GM21619 (cell line): ENCODE results near the gene RHOXF2.
"Not testable (repeated sequence)": the region's sequence is repeated elsewhere in the genome, so short reads cannot be mapped to it uniquely, and the experiment has no call there.

Source experiments
- ATAC-seq: cut with Tn5 transposase; IDR thresholded peaks from one replicate; pipeline ENCODE4 v1.9.1; 2021; ENCODE audit not compliant: unreplicated experiment

Gene RHOXF2

GRCh38 chrX:120158313-120158712 is at the start of gene RHOXF2:
TSS of gene RHOXF2 (plus strand) at chrX:120158613. CDS start at chrX:120158751, 138 bp downstream.
- not testable (repeated sequence) for ATAC-seq

- no peak for ATAC-seq
Observed at GRCh38 chrX:120109378-120109777, 49.0 kb upstream of the RHOXF2 start.

- no peak for ATAC-seq
Observed at GRCh38 chrX:120111611-120112010, 46.8 kb upstream of the RHOXF2 start.

DNA sequence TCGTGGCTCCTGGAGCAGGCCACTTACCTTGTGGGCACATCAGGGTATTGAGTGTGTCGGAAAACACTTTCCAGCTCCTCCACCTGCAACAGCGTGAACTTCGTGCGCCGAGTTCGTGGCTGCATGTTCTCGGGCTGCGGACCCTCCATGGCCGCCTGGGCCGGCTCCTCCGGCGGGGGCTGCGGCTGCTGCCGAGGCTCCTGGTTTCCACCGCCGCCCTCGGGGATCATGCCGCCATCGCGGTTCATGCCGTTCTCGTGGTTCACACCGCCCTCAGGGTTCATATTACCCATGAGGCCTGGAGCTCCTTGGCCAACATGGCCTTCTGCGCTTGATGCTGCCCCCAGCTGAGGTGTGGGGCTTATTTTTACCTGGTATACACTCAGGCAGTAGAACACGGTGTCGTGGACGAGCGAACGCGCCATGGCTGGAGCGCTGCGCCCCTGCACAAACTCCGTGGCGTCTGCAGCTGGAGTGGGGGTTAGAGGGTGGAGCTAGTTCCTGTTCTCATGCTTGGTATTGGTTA is 42.9 kb upstream of the RHOXF2 start, which contains the start of gene RHOXF1:
TSS of gene RHOXF1 (minus strand) at position 476 of the 526 bp plus-strand sequence. CDS start at position 425, 51 bp downstream.
- no peak for ATAC-seq

GRCh38 chrX:120120223-120120622 is 38.2 kb upstream of the RHOXF2 start:
- ATAC-seq = no peak

DNA sequence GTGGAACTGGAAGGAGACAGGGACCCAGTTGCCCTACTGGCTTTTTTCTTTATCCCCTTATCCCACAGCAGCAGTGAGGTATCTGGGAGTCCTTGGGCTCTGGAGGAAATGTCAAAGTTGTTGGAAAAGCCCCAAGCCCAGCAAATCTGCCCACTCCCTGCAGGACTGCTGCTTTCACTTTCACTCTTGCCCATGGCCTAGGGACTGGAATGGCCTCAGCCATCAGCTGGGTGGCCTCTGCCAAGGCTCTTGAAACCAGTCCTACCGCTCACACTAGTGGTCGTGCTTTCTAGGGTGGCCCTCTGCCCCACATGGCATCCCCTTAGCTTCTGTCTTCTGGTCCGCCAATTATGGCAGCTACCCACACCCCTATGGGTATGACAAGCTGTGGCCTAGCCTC is 33.0 kb upstream of the RHOXF2 start:
- ATAC-seq = no peak

DNA sequence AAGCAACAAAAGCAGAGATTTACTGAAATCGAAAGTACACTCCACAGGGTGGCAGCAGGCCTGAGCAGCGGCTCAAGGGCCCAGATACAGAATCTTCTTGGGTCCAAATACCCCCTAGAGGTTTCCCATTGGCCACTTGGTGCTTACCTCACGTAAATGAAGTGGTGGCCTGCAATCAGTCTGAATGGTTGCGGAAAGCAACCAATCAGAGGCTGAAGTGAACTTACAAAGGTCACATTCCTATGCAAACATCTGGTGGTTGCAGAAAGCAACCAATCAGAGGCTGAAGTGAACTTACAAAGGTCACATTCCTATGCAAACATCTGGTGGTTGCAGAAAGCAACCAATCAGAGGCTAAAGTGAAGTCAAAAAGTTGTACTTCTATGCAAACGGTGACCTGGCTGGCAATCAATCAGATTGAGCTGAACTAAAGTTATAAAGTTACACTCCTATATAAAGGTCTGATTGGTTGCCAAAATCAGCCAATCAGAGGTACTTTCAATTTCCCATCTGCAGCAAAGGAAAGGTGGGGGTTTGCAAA is 30.0 kb upstream of the RHOXF2 start:
- ATAC-seq = not testable (repeated sequence)

- no peak for ATAC-seq
Observed at GRCh38 chrX:120136128-120136527, 22.3 kb upstream of the RHOXF2 start.

GRCh38 chrX:120136840-120137239 is 21.6 kb upstream of the RHOXF2 start:
- no peak for ATAC-seq

DNA sequence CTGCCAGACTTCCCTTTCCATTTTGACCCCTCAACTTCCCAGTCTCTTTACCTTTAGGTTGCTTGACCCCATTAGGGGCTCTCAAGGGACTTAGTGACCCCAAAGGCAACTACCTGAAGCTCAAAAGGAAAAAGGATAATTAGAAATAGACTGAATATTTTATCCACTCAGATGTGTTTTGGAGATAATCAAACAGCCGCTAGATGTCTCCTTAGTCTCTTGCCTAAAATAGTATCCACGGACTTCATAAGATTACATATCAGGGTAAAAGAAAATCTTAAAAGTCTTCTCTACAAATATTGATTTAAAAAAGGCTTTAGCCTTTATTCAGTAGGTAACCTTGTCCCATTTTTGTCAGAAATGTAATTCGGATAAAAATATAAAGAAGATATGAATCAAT is 21.0 kb upstream of the RHOXF2 start:
- ATAC-seq = no peak

DNA sequence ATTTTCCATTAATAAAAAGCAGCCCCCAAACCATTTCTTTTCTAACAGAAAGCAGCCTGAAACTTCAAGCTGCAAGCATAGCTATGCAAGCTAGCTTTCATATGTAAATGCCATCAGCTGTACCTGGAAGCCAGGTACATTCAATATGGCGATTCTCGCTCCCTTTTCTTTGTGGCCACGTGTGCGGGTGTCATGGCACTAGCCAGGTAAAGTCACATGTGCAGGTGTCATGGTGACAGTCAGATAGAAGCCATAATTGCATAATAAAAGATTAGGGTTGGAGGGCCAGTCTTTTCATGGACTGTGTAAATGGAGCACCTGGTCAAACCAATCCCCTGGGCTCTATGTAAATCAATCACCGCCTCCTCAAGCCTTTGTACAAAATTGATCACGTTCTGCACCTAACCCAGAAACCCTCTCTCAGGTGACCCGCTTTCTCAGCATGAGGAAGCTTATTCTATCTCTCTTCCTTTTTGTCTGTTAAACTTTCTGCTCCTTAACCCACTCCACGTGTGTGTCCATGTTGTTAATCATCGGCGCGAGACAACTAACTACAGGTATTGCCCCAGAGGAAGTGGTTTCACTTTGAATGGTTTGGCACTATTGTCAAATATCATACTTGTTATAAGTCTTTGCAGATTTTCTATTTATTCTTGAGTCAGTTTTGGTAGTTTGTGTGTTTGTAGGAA is 18.0 kb upstream of the RHOXF2 start:
- no peak for ATAC-seq

- no peak for ATAC-seq
Observed at GRCh38 chrX:120144178-120144844, 14.1 kb upstream of the RHOXF2 start.

- ATAC-seq = no peak
Observed at GRCh38 chrX:120145295-120145925, 13.0 kb upstream of the RHOXF2 start.

DNA sequence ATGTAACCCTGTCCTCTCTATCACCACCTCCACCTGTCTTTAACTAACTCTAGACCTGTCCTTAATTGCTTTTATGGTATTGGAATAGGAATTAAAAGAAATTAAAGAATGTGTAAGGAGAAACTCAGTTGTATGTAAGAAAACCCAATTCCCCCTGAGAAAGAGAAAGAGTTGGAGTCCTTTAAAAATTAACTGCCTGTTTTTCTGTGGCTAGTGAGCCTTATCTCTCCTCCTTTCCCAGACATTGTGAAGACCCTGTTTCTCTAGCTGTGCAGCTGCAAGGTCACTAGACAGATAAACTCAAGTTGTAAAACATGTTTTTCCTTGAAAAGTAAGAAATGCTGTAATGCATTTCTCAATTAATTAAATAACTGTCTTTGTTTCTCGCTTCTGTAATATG is 12.1 kb upstream of the RHOXF2 start:
- not testable (repeated sequence) for ATAC-seq

DNA sequence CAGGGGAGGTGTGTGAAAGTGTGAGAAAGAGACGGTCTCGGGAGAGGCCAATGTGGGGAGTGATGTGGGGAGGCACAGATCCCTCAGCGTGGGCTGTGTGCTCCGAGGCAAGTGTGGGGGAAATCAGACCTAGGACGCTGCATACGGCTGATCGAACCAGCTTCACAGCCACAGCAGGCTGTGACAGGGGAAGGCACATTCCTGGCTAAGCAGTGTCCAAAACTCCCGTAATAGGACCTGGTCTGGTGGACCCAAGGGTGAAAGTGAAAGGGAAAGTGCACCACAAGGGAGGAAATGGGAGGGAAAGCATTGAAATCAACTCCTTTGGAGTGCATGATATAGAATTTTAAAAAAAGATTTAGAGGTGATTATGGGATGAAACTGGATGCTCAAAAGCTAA is 10.9 kb upstream of the RHOXF2 start:
- ATAC-seq = no peak

- not testable (repeated sequence) for ATAC-seq
Observed at GRCh38 chrX:120150109-120150744, 8.2 kb upstream of the RHOXF2 start.

GRCh38 chrX:120159086-120159485 is 673 bp downstream of the RHOXF2 start:
- not testable (repeated sequence) for ATAC-seq

- not testable (repeated sequence) for ATAC-seq
Observed at GRCh38 chrX:120193254-120193653, 34.8 kb downstream of the RHOXF2 start.

GRCh38 chrX:120193720-120194119 is 35.3 kb downstream of the RHOXF2 start:
- not testable (repeated sequence) for ATAC-seq

- ATAC-seq = not testable (repeated sequence)
Observed at GRCh38 chrX:120195786-120196185, 37.4 kb downstream of the RHOXF2 start.
